RWPE2 (cell line): Measurements from ENCODE around the gene PSMB7.
"Not testable (repeated sequence)": the region's sequence is repeated elsewhere in the genome, so short reads cannot be mapped to it uniquely, and the experiment has no call there.

Experiments used
- ATAC-seq: fragments of 200-7000 bp; cut with Tn5 transposase; 3 replicates; pipeline ENCODE4 v1.9.1; 2021; ENCODE audit warnings: low read depth
- DNase-seq: peaks from one replicate; pipeline ENCODE4 v3.0.0-alpha.2; 2020; ENCODE audit warnings: low spot score
- H3K27ac ChIP-seq: fragments of 450-650 bp; 2 replicates; pipeline ENCODE4 v1.5.1; 2017; ENCODE audit warnings: mild to moderate bottlenecking; ENCODE audit not compliant: poor library complexity, severe bottlenecking
- H3K27me3 ChIP-seq: fragments of 250-450 bp; sonication (Bioruptor Pico); 2 replicates; pipeline ENCODE4 v1.5.1; 2021; ENCODE audit warnings: mild to moderate bottlenecking, moderate library complexity; ENCODE audit not compliant: insufficient read depth, poor library complexity, severe bottlenecking
- H3K36me3 ChIP-seq: fragments of 250-450 bp; sonication (Bioruptor Pico); 2 replicates; pipeline ENCODE4 v1.5.1; 2020; ENCODE audit warnings: low read depth, mild to moderate bottlenecking, moderate library complexity
- H3K4me1 ChIP-seq: fragments of 250-450 bp; sonication (Bioruptor Pico); 2 replicates; pipeline ENCODE4 v1.5.1; 2021; ENCODE audit warnings: mild to moderate bottlenecking, moderate library complexity; ENCODE audit not compliant: insufficient read depth, poor library complexity, severe bottlenecking
- H3K4me3 ChIP-seq: fragments of 250-450 bp; sonication (Bioruptor Pico); 2 replicates; pipeline ENCODE4 v1.5.1; 2021; ENCODE audit warnings: mild to moderate bottlenecking, moderate library complexity; ENCODE audit not compliant: severe bottlenecking
- H3K9me3 ChIP-seq: fragments of 250-450 bp; sonication (Bioruptor Pico); 2 replicates; pipeline ENCODE4 v1.5.1; 2021; ENCODE audit warnings: mild to moderate bottlenecking, moderate library complexity; ENCODE audit not compliant: severe bottlenecking
- TF ChIP-seq, protein P1 (sequence below): fragments of 450-650 bp; IDR thresholded peaks from one replicate; pipeline ENCODE4 v1.5.1; 2017; ENCODE audit warnings: mild to moderate bottlenecking, moderate library complexity; ENCODE audit not compliant: poor library complexity, severe bottlenecking

The PSMB7 gene

DNA sequence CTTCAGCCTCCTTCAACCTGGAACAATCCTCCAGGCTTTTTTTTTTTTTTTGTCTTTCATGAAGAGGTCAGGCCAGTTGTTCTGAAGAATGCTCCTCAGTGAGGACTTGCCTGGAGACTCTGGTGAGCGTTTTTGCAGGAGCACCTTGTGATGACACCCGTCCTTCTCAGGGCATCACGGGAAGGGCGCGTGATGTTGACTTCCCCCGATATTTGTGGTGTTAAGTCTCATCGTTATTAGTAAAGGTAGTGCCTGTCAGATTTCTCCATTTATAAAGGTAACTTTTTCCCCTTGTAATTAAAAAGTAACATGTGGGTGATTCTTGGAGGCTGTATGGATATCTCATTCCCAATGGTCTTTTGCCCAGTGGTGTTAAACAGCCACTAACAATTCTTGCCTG is 11.1 kb upstream of the PSMB7 start:
- TF ChIP-seq, protein P1, sequence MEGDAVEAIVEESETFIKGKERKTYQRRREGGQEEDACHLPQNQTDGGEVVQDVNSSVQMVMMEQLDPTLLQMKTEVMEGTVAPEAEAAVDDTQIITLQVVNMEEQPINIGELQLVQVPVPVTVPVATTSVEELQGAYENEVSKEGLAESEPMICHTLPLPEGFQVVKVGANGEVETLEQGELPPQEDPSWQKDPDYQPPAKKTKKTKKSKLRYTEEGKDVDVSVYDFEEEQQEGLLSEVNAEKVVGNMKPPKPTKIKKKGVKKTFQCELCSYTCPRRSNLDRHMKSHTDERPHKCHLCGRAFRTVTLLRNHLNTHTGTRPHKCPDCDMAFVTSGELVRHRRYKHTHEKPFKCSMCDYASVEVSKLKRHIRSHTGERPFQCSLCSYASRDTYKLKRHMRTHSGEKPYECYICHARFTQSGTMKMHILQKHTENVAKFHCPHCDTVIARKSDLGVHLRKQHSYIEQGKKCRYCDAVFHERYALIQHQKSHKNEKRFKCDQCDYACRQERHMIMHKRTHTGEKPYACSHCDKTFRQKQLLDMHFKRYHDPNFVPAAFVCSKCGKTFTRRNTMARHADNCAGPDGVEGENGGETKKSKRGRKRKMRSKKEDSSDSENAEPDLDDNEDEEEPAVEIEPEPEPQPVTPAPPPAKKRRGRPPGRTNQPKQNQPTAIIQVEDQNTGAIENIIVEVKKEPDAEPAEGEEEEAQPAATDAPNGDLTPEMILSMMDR: no peak
- H3K9me3 ChIP-seq: no peaks in the 10 kb centered on the region
- H3K27ac ChIP-seq: no peak overlapping the region
- no peaks in the 10 kb centered on the region for H3K27me3 ChIP-seq
- no peaks in the 10 kb centered on the region for H3K36me3 ChIP-seq
- no peak overlapping the region for H3K4me3 ChIP-seq
- ATAC-seq: no peak
- H3K4me1 ChIP-seq: no peaks in the 10 kb centered on the region
- no peak for DNase-seq

DNA sequence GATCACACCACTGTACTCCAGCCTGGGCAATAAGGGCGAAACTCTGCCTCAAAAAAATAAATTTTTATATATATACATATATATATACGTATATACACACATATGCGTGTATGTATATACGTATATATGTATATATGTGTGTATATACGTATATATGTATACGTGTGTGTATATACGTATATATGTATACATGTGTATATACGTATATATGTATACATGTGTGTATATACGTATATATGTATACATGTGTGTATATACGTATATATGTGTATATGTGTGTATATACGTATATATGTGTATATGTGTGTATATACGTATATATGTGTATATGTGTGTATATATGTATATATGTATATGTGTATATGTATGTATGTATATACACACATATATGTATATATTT is 10.5 kb upstream of the PSMB7 start:
- H3K9me3 ChIP-seq, H3K4me3 ChIP-seq, H3K27me3 ChIP-seq, H3K27ac ChIP-seq, DNase-seq, ATAC-seq, H3K36me3 ChIP-seq, H3K4me1 ChIP-seq: not testable (repeated sequence)

DNA sequence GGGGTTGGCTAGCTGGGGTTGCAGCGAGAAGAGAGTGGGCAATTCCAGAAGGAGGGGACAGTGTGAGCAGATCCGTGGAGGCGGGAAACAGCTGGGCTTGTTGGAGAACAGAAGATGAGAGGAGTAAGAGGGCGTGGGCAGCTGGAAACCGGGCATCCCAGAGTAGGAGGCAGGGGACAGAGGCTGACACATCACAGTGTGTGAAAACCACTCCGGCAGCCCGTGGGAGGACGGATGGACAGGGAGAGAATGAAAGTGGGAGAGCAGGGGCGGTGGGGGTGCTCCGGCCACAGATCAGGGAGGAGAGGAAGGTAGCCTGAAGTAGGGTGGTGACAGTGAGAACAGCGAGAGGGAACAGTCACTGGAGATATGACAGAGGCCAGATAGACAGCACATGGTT is 8.3 kb upstream of the PSMB7 start:
- Histone ChIP-seq H3K36me3 (no peaks in the 10 kb centered on the region), H3K27me3 (no peaks in the 10 kb centered on the region), H3K4me1 (no peaks in the 10 kb centered on the region), H3K4me3 (no peak overlapping the region), H3K27ac (no peak overlapping the region), H3K9me3 (no peaks in the 10 kb centered on the region)
- TF ChIP-seq, protein P1: no peak
- DNase-seq: no peak
- ATAC-seq: no peak

DNA sequence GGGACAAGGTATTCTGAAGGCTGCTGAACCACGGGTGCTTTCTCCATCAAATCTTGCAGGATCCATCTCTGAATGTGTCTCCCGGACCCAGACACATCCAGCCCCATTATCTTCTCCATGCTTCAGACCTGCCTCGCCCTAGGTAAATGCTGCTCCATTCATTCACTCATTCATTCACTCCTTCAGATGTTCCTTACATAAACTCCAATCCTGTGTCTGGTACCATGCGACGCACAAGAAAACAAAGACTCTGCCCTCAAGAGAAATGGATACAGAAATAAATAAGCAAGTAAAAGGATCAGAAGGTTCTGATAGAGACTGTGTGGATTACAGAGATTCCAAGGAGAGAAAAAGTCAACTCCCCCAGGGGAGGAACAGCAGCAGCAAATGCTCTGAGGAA is 7.9 kb upstream of the PSMB7 start:
- no peak for ATAC-seq
- TF ChIP-seq, protein P1: no peak
- H3K36me3 ChIP-seq: no peaks in the 10 kb centered on the region
- no peaks in the 10 kb centered on the region for H3K27me3 ChIP-seq
- H3K4me3 ChIP-seq: no peak overlapping the region
- DNase-seq: no peak
- no peak overlapping the region for H3K27ac ChIP-seq
- no peaks in the 10 kb centered on the region for H3K4me1 ChIP-seq
- no peaks in the 10 kb centered on the region for H3K9me3 ChIP-seq

DNA sequence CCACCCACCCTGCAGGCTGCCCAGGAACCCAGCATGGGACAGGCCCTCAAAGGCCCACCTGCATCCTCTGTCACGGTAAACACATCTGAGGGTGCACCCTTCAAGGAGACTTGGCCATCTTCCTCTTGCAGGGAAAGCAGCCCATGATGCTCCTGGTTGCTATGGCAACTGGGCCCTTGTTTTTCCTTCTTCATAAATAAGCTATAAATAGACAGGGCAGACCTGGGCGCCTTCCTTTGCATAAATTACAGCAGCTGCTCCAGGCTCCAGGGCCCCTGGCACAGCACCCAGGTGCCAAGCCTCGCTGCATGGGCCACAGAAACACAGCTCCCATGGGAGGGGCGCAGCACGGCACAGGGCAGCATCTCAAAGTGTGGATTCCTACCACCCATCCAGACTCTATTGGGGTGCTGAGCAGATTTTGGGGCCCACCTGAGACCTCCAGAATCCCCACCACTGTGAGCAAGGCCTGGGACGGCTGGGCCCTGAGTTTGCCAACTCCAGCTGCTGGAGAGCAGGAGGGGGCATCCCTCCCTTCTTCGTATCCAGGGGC is 5.8 kb upstream of the PSMB7 start:
- Histone ChIP-seq H3K4me1 (no peaks in the 10 kb centered on the region), H3K27me3 (no peaks in the 10 kb centered on the region), H3K4me3 (no peak overlapping the region), H3K27ac (no peak overlapping the region), H3K36me3 (no peaks in the 10 kb centered on the region), H3K9me3 (no peaks in the 10 kb centered on the region)
- TF ChIP-seq, protein P1: no peak
- DNase-seq: no peak
- ATAC-seq: no peak
